GM12873 (cell line): ENCODE measurements around the gene PBX3.

Source experiments
- CTCF ChIP-seq: IDR thresholded peaks from 2 replicates; pipeline ENCODE4 v1.5.1; 2012; ENCODE audit warnings: low read depth, mild to moderate bottlenecking, moderate library complexity, low read length, control low read depth; ENCODE audit not compliant: insufficient read depth; ENCODE audit errors: missing control alignments

PBX3 gene

GRCh38 chr9:126015424-126015823, 268.3 kb downstream of the PBX3 start:
- TF ChIP-seq CTCF: no peak

- no peak for TF ChIP-seq CTCF
Measured at GRCh38 chr9:126016579-126017290, 269.6 kb downstream of the PBX3 start.
